ENCODE results near the gene BCR.

Gene BCR

DNA sequence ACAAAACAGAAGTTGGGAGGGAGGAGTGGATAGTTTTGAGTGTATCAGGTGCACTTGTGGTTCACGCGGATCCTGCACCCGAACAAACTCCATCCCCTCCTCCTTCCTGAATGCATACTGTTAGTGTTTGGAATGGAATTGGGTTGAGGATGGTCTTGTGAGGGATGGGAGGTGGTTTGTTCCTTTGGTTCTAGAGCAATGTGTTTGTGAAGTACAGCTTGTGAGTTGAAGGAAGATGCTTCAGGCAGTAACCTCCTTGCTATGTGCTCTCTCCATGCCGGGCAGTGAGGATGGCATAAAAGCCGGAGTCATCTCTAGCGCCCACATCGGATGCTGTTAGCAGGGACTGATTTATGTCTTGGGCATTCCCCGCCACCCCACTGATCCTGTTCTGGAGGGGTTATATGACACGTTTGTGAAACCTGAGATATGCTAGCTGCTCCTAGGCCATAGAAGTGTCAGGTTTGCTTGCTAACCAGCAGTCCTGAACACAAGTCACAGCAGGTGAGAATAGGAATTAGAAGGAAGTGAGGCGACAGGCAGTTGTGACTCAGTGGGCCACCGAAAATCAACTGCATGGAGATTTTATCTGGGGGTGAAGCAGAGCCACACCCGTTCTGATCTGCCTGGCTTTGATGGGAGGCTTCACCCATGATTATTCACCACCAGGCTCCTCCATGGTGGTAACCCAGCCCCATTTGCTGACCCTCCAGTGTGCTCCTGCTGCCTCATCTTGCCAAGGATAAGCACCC lies 2.2 kb downstream of the BCR start:
- Histone ChIP-seq H3K9me2 (replicated peaks; ENCODE audit: insufficient read depth, low read length) (no peaks in the 10 kb centered on the region), H3F3A (ENCODE audit: insufficient read depth) (no peaks in the 10 kb centered on the region), H3K4me2 (ENCODE audit: low read depth, low read length, poor library complexity, severe bottlenecking) (no peak overlapping the region), H2AFZ (ENCODE audit: low read depth, low read length, severe bottlenecking) (no peak overlapping the region), H4K20me1 (ENCODE audit: low read depth, low read length) (no peaks in the 10 kb centered on the region), H3K27me3 (ENCODE audit: low read length) (no peaks in the 10 kb centered on the region), H3K79me2 (ENCODE audit: insufficient read depth, low read length) (no peaks in the 10 kb centered on the region), H3K36me3 (ENCODE audit: low read length) (no peaks in the 10 kb centered on the region), H3K27ac (ENCODE audit: low read depth, low read length) (no peak overlapping the region), H3K4me3 (ENCODE audit: insufficient read depth, low read length, poor library complexity, severe bottlenecking) (no peak overlapping the region), H3K9me3 (ENCODE audit: insufficient read depth, low read length) (no peaks in the 10 kb centered on the region), H3K9ac (ENCODE audit: low read length) (no peak overlapping the region)
- no peak for TF ChIP-seq EZH2phosphoT487 (conservative IDR thresholded peaks at IDR 0.05; ENCODE audit: low read length)
- TF ChIP-seq, protein P1, sequence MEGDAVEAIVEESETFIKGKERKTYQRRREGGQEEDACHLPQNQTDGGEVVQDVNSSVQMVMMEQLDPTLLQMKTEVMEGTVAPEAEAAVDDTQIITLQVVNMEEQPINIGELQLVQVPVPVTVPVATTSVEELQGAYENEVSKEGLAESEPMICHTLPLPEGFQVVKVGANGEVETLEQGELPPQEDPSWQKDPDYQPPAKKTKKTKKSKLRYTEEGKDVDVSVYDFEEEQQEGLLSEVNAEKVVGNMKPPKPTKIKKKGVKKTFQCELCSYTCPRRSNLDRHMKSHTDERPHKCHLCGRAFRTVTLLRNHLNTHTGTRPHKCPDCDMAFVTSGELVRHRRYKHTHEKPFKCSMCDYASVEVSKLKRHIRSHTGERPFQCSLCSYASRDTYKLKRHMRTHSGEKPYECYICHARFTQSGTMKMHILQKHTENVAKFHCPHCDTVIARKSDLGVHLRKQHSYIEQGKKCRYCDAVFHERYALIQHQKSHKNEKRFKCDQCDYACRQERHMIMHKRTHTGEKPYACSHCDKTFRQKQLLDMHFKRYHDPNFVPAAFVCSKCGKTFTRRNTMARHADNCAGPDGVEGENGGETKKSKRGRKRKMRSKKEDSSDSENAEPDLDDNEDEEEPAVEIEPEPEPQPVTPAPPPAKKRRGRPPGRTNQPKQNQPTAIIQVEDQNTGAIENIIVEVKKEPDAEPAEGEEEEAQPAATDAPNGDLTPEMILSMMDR (IDR thresholded peaks at IDR 0.05; ENCODE audit: insufficient read depth, low read length, poor library complexity, severe bottlenecking): no peak

DNA sequence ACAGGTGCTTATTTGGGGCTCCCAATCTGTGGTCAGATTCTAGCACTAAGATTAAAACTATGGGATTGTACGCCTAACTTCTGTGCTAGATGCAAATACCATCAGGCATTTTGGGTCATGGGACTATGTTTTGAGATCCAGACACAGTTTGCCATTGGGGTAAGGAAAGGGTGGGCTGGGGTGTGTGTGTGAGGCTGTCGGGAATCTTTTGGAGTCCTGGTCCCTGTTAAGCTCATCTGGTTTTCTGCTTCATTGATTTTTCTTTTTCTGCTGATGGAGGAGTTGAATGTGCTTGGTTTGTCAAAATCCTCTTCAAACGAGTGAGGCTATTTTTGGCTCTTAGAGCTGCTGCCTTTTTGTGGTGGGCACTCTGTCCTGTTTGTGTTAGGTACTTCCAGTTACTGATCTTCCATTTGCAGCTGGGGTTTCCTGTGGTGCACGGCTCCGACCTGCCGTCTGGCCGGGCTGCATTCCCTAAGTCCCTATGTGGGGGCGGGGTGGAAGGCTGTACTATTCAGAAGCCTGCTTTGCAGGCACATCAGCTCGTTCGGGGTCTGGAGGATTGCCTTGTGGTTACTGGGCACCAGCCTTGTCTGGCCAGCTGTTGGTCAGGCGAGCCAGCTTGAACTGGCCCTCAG lies 2.9 kb downstream of the BCR start:
- Histone ChIP-seq H3K9me3 (ENCODE audit: insufficient read depth, low read length) (no peaks in the 10 kb centered on the region), H3K79me2 (ENCODE audit: insufficient read depth, low read length) (no peaks in the 10 kb centered on the region), H2AFZ (ENCODE audit: low read depth, low read length, severe bottlenecking) (no peak overlapping the region), H4K20me1 (ENCODE audit: low read depth, low read length) (no peaks in the 10 kb centered on the region), H3K27ac (ENCODE audit: low read depth, low read length) (no peak overlapping the region), H3K27me3 (ENCODE audit: low read length) (no peaks in the 10 kb centered on the region), H3K4me2 (ENCODE audit: low read depth, low read length, poor library complexity, severe bottlenecking) (no peak overlapping the region), H3K36me3 (ENCODE audit: low read length) (no peaks in the 10 kb centered on the region), H3K9ac (ENCODE audit: low read length) (no peak overlapping the region), H3K4me3 (ENCODE audit: insufficient read depth, low read length, poor library complexity, severe bottlenecking) (no peak overlapping the region), H3K9me2 (replicated peaks; ENCODE audit: insufficient read depth, low read length) (no peaks in the 10 kb centered on the region), H3F3A (ENCODE audit: insufficient read depth) (no peaks in the 10 kb centered on the region)
- TF ChIP-seq, protein P1 (IDR thresholded peaks at IDR 0.05; ENCODE audit: insufficient read depth, low read length, poor library complexity, severe bottlenecking): no peak
- TF ChIP-seq EZH2phosphoT487 (conservative IDR thresholded peaks at IDR 0.05; ENCODE audit: low read length): no peak

DNA sequence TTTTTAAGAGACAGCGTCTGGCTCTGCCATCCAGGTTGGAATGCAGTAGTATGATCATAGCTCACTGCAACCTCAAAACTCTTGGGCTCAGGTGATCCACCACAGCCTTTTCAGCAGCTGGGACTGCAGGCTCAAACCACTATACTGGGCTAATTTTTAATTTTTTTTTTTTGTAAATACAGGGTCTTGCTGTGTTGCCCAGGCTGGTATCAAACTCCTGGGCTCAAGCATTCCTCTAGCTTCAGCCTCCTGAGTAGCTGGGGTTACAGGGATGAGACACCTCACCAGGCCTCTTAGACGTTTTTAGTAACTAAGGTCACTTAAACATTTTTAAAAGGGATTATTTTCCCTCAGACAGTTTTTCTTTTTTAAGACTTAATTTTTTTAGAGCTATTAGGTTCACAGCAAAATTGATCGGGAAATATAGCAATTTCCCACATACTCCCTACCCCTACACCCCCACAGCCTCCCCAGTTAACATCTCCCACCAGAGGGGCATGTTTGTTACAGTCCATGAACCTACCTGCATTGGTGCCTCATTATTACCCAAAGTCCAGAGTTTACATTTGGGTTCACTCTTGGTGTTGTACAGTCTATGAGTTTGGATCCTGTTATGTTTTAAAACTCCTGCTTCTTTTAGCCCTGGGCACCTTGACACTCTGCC lies 3.9 kb downstream of the BCR start:
- Histone ChIP-seq H3K36me3 (ENCODE audit: low read length) (no peaks in the 10 kb centered on the region), H3K9ac (ENCODE audit: low read length) (no peak overlapping the region), H3K9me3 (ENCODE audit: insufficient read depth, low read length) (no peaks in the 10 kb centered on the region), H3K27ac (ENCODE audit: low read depth, low read length) (no peak overlapping the region), H3K4me2 (ENCODE audit: low read depth, low read length, poor library complexity, severe bottlenecking) (no peak overlapping the region), H3F3A (ENCODE audit: insufficient read depth) (no peaks in the 10 kb centered on the region), H3K9me2 (replicated peaks; ENCODE audit: insufficient read depth, low read length) (no peaks in the 10 kb centered on the region), H3K79me2 (ENCODE audit: insufficient read depth, low read length) (no peaks in the 10 kb centered on the region), H3K27me3 (ENCODE audit: low read length) (no peaks in the 10 kb centered on the region), H4K20me1 (ENCODE audit: low read depth, low read length) (no peaks in the 10 kb centered on the region), H2AFZ (ENCODE audit: low read depth, low read length, severe bottlenecking) (no peak overlapping the region), H3K4me3 (ENCODE audit: insufficient read depth, low read length, poor library complexity, severe bottlenecking) (no peak overlapping the region)
- TF ChIP-seq EZH2phosphoT487 (conservative IDR thresholded peaks at IDR 0.05; ENCODE audit: low read length): no peak
- TF ChIP-seq, protein P1 (IDR thresholded peaks at IDR 0.05; ENCODE audit: insufficient read depth, low read length, poor library complexity, severe bottlenecking): no peak
